ENCODE results near the gene MOV10L1.
A peak's percentile ranks its signal among the peaks of the same experiment; 100 is the strongest.

Gene MOV10L1

DNA sequence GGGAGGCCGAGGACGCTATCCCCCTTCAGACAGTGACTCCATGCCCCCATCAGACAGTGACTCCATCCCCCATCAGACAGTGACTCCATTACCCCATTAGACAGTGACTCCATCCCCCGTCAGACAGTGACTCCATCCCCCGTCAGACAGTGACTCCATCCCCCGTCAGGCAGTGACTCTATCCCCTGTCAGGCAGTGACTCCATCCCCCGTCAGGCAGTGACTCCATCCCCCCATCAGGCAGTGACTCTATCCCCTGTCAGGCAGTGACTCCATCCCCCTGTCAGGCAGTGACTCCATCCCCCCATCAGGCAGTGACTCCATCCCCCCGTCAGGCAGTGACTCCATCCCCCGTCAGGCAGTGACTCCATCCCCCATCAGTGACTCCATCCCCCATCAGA, 22.6 kb upstream of the MOV10L1 start:
- H3K4me1 ChIP-seq (ENCODE audit: insufficient read depth, poor library complexity, severe bottlenecking) = no peaks in the 10 kb centered on the region
- H3K36me3 ChIP-seq (ENCODE audit: low read depth) = no peaks in the 10 kb centered on the region
- no peak overlapping the region for H3K27ac ChIP-seq (ENCODE audit: poor library complexity, severe bottlenecking)
- H3K4me3 ChIP-seq (ENCODE audit: severe bottlenecking) = no peak overlapping the region
- TF ChIP-seq, protein P1, sequence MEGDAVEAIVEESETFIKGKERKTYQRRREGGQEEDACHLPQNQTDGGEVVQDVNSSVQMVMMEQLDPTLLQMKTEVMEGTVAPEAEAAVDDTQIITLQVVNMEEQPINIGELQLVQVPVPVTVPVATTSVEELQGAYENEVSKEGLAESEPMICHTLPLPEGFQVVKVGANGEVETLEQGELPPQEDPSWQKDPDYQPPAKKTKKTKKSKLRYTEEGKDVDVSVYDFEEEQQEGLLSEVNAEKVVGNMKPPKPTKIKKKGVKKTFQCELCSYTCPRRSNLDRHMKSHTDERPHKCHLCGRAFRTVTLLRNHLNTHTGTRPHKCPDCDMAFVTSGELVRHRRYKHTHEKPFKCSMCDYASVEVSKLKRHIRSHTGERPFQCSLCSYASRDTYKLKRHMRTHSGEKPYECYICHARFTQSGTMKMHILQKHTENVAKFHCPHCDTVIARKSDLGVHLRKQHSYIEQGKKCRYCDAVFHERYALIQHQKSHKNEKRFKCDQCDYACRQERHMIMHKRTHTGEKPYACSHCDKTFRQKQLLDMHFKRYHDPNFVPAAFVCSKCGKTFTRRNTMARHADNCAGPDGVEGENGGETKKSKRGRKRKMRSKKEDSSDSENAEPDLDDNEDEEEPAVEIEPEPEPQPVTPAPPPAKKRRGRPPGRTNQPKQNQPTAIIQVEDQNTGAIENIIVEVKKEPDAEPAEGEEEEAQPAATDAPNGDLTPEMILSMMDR (IDR thresholded peaks at IDR 0.05; ENCODE audit: poor library complexity, severe bottlenecking) = no peak
- H3K27me3 ChIP-seq (ENCODE audit: insufficient read depth, poor library complexity, severe bottlenecking) = no peaks in the 10 kb centered on the region
- no peaks in the 10 kb centered on the region for H3K9me3 ChIP-seq (ENCODE audit: severe bottlenecking)
- DNase-seq (ENCODE audit: low spot score) (no peak), ATAC-seq (ENCODE audit: low read depth) (no peak)

DNA sequence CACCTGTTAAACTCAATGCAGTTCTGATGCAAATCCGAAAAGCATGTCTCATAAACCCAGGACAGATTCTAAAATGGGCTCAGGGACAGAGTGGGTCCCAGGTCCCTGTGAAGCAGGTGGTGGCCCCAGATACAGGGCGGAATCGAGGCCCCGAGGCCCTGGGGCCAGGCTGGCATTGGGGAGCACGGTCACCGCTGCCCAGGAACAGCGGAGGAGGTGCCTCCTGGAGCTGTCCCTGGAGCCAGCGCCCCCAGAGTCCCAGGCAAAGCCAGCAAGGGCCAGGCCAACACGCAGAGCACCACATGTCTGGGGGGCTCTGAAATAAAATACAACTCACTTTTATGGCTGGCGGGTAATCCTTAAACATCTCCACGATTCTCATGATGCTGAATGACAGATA, 21.7 kb upstream of the MOV10L1 start:
- Histone ChIP-seq H3K9me3 (ENCODE audit: severe bottlenecking) (no peaks in the 10 kb centered on the region), H3K36me3 (ENCODE audit: low read depth) (no peaks in the 10 kb centered on the region), H3K4me3 (ENCODE audit: severe bottlenecking) (no peak overlapping the region), H3K27ac (ENCODE audit: poor library complexity, severe bottlenecking) (no peak overlapping the region), H3K27me3 (ENCODE audit: insufficient read depth, poor library complexity, severe bottlenecking) (no peaks in the 10 kb centered on the region), H3K4me1 (ENCODE audit: insufficient read depth, poor library complexity, severe bottlenecking) (no peaks in the 10 kb centered on the region)
- DNase-seq (ENCODE audit: low spot score) = no peak
- no peak for ATAC-seq (ENCODE audit: low read depth)
- TF ChIP-seq, protein P1 (IDR thresholded peaks at IDR 0.05; ENCODE audit: poor library complexity, severe bottlenecking) = no peak

DNA sequence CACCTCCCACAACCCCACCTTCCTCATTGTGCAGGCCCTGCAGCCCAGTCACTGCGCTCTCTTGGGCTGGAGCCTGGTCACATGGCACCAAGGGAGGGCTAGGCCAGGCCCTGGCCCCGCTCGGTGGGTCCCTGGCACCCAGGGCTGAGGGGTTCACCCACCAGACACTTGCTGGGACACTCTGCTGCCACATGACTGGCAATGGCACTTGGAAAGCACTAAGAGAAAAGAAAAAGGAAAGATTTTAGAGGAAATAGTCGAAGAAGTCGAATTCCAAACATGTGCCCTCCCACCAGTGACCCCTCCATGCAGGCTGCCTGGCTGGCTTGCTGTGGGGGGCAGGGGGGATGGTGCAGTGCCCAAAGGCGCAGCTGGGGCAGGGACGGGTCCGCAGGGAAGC, 19.4 kb upstream of the MOV10L1 start:
- TF ChIP-seq, protein P1 (IDR thresholded peaks at IDR 0.05; ENCODE audit: poor library complexity, severe bottlenecking) = no peak
- DNase-seq (ENCODE audit: low spot score) (no peak), ATAC-seq (ENCODE audit: low read depth) (no peak)
- H3K36me3 ChIP-seq (ENCODE audit: low read depth) = no peaks in the 10 kb centered on the region
- H3K27me3 ChIP-seq (ENCODE audit: insufficient read depth, poor library complexity, severe bottlenecking) = no peaks in the 10 kb centered on the region
- no peaks in the 10 kb centered on the region for H3K9me3 ChIP-seq (ENCODE audit: severe bottlenecking)
- H3K27ac ChIP-seq (ENCODE audit: poor library complexity, severe bottlenecking) = no peak overlapping the region
- no peaks in the 10 kb centered on the region for H3K4me1 ChIP-seq (ENCODE audit: insufficient read depth, poor library complexity, severe bottlenecking)
- no peak overlapping the region for H3K4me3 ChIP-seq (ENCODE audit: severe bottlenecking)

DNA sequence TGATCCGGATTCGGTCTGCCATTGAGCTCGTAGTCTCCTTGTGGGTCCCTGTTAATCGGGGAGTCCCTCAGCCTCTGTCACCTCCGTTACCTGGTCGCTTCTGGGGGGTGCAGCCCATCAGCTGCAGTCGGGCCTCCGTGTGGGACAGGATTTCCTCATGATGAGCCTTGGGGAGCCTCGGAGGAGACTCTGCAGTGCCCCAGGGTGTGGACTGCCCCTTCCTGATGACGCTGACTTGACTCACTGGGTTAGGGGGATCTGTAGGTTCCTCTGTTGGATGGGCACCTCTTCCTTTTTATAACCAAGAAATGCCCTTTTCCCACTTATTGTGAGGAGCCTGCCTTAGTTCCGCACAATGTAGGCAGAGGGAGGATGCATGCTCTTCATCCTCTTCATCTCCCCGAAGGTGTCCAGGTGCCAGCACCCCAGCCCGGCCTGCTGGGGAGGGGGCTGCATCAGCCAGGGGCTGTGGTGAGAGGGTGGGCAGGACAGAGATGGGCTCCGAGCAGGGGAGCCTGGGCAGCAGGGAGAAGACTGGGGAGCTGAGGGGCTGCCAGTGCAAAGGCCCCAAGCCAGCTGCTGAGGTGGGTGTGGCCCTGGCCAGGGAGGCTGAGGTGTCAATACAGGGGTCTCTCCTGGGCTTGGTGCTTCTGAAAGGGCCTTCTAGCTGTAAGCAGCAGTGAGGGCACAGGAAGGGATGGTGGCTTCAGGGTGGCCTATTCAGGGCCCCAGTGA, 18.2 kb upstream of the MOV10L1 start:
- TF ChIP-seq, protein P1 (IDR thresholded peaks at IDR 0.05; ENCODE audit: poor library complexity, severe bottlenecking) = no peak
- no peak overlapping the region for H3K27ac ChIP-seq (ENCODE audit: poor library complexity, severe bottlenecking)
- H3K4me1 ChIP-seq (ENCODE audit: insufficient read depth, poor library complexity, severe bottlenecking) = no peaks in the 10 kb centered on the region
- ATAC-seq (ENCODE audit: low read depth) (peak; percentile 88), DNase-seq (ENCODE audit: low spot score) (no peak)
- H3K9me3 ChIP-seq (ENCODE audit: severe bottlenecking) = no peaks in the 10 kb centered on the region
- no peaks in the 10 kb centered on the region for H3K27me3 ChIP-seq (ENCODE audit: insufficient read depth, poor library complexity, severe bottlenecking)
- no peak overlapping the region for H3K4me3 ChIP-seq (ENCODE audit: severe bottlenecking)
- H3K36me3 ChIP-seq (ENCODE audit: low read depth) = no peaks in the 10 kb centered on the region

DNA sequence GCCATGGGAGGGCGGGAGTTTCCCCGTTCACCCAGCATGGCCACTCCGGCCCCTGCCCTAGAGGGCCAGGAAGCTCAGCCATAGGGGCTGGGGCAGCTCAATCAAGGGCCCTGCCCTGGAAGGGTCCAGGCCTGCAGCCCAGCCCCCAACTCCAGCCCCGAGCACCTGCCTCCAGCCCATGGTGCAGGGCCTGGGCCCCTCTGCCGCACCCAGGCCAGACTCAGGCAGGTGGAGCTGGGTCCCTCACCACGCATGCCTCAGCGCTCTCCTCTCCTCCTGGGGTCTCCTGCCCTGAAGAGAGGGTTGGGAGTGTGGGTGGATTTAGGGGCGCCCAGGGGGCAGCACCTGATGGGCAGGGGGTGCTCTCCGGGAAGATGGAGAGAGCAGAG, 17.6 kb upstream of the MOV10L1 start:
- Histone ChIP-seq H3K9me3 (ENCODE audit: severe bottlenecking) (no peaks in the 10 kb centered on the region), H3K4me1 (ENCODE audit: insufficient read depth, poor library complexity, severe bottlenecking) (no peaks in the 10 kb centered on the region), H3K36me3 (ENCODE audit: low read depth) (no peaks in the 10 kb centered on the region), H3K4me3 (ENCODE audit: severe bottlenecking) (no peak overlapping the region), H3K27ac (ENCODE audit: poor library complexity, severe bottlenecking) (no peak overlapping the region), H3K27me3 (ENCODE audit: insufficient read depth, poor library complexity, severe bottlenecking) (no peaks in the 10 kb centered on the region)
- ATAC-seq (ENCODE audit: low read depth) (no peak), DNase-seq (ENCODE audit: low spot score) (no peak)
- TF ChIP-seq, protein P1 (IDR thresholded peaks at IDR 0.05; ENCODE audit: poor library complexity, severe bottlenecking) = no peak

Measured in RWPE2 (cell line).